ENCODE measurements around the gene FREM1. TPM values are rescaled to one million over a fixed set of nuclear protein-coding genes. Genes with fewer than 3 reads are reported as not detected.

Gene FREM1
- total and polyA plus RNA-seq, 2 donors = 2.1 to 5.1 TPM

DNA sequence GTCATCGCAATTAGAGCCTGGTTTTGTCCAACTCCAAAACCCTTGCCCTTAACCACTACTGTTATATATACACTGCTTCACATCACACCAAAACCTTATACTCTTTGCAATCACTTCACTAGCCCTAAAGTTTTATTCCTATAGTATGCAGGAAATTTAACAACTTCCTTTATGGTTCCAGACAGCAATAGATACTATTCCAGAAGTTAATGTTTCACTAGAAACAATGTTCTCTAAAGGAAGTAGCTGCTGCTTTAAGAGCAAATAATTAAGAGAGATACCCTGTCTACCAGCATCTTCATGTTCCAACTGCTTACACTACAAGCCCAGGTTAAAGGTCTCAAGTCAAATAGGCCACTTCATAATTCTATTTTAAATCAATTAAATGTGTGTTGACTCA lies 22.0 kb downstream of the FREM1 start:
- Histone ChIP-seq H3K9me3 (ENCODE audit: control insufficient read depth in 2 of 2, insufficient read depth in 1 of 2, low read length in 1 of 2) (no peaks in the 10 kb centered on the region), H3K36me3 (ENCODE audit: control insufficient read depth in 2 of 2, insufficient read depth in 2 of 2, low read length in 1 of 2) (no peaks in the 10 kb centered on the region), H3K4me3 (ENCODE audit: low read length in 2 of 2) (no peak overlapping the region), H3K27me3 (ENCODE audit: control insufficient read depth in 2 of 2, insufficient read depth in 1 of 2, low read length in 1 of 2) (no peaks in the 10 kb centered on the region), H3K27ac (ENCODE audit: low read depth in 1 of 2, low read length in 1 of 2) (no peak overlapping the region), H3K4me1 (ENCODE audit: control insufficient read depth in 2 of 2, insufficient read depth in 2 of 2, low read length in 2 of 2) (no peaks in the 10 kb centered on the region)
- WGBS = 99% methylated on average over 1 of the region's 1 CpG
- no peak for DNase-seq (ENCODE audit: low read depth in 6 of 9, low spot score in 9 of 9)

DNA sequence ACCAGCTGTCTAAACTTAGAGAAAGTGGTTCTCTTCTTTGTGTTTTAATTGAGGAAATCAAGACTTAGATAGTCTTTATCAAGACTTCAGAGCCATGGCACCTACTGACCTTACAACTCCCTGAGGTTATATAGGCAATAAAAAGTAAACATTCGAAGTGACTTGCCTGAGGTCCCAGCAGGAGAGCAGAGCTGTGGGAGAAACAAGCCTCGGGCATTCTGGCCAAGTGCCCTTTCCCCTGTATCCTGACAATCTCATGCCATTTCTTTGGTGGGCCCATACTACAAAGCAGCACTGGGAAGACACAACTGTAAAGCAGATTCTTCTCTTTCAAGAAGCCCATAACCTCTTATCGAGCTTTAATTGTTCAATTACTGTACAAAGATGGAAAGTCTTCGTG lies 23.1 kb downstream of the FREM1 start:
- WGBS = 89% methylated on average over 4 of the region's 4 CpGs

DNA sequence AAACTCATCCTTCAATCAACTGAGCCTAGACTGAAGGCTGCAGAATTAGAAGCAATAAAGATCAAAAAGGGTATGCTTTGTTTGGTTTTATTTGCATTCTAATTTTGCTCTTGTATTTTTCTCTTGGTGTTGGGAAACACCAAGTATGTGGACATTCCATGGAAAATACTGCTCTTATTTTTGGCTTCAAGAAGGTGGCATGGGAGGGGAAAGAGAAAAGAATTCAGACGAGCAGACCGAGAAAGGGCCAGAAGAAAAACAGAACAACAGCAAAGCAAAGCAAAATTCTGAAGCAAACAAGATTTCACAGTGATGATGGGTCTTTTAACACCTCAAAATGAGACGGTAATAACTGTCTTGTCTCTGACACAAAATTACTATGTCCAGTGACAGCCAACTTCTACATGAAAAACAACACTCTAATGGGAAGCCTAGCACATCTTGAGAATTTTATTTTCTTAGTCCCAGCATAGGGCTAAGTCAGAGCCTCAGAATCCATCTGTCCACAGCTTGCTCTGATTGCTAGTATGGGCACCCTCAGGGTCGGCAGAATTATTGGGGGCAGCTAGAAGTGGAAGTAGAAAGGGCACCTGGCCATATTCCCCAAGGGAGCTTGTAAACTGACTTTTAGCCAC lies 26.8 kb downstream of the FREM1 start:
- H3K27ac ChIP-seq (ENCODE audit: low read depth in 1 of 2, low read length in 1 of 2) = no peak overlapping the region
- WGBS = 93% methylated on average over 4 of the region's 4 CpGs
- DNase-seq (ENCODE audit: low read depth in 6 of 9, low spot score in 9 of 9) = no peak

More for the DNA sequence above, 23.1 kb downstream of the FREM1 start:
- no peaks in the 10 kb centered on the region for H3K4me1 ChIP-seq (ENCODE audit: control insufficient read depth in 2 of 2, insufficient read depth in 2 of 2, low read length in 2 of 2)
- no peaks in the 10 kb centered on the region for H3K27me3 ChIP-seq (ENCODE audit: control insufficient read depth in 2 of 2, insufficient read depth in 1 of 2, low read length in 1 of 2)
- no peak overlapping the region for H3K4me3 ChIP-seq (ENCODE audit: low read length in 2 of 2)
- H3K9me3 ChIP-seq (ENCODE audit: control insufficient read depth in 2 of 2, insufficient read depth in 1 of 2, low read length in 1 of 2) = no peaks in the 10 kb centered on the region
- H3K27ac ChIP-seq (ENCODE audit: low read depth in 1 of 2, low read length in 1 of 2) = no peak overlapping the region
- no peak for DNase-seq (ENCODE audit: low read depth in 6 of 9, low spot score in 9 of 9)
- no peaks in the 10 kb centered on the region for H3K36me3 ChIP-seq (ENCODE audit: control insufficient read depth in 2 of 2, insufficient read depth in 2 of 2, low read length in 1 of 2)

DNA sequence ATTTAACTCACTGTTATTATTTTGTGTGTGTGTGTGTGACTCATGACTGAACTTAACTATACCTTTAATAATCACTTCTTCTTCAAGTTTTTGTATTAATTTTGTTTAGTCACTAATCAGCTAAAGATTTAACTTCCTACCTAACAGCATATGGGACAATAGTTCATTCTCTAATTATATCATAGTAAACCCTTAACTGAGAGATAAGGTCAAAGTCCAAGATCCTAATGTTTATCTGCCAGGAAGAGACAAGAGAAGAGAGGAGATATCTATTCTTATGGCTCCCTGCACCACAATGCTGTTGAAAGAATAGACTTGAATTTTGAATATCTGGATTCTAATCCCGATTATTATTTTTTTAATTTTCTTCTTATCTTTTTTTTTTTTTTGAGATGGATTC lies 28.1 kb downstream of the FREM1 start:
- Histone ChIP-seq H3K27me3 (ENCODE audit: control insufficient read depth in 2 of 2, insufficient read depth in 1 of 2, low read length in 1 of 2) (no peaks in the 10 kb centered on the region), H3K4me3 (ENCODE audit: low read length in 2 of 2) (no peak overlapping the region), H3K27ac (ENCODE audit: low read depth in 1 of 2, low read length in 1 of 2) (no peak overlapping the region), H3K9me3 (ENCODE audit: control insufficient read depth in 2 of 2, insufficient read depth in 1 of 2, low read length in 1 of 2) (no peaks in the 10 kb centered on the region), H3K4me1 (ENCODE audit: control insufficient read depth in 2 of 2, insufficient read depth in 2 of 2, low read length in 2 of 2) (no peaks in the 10 kb centered on the region), H3K36me3 (ENCODE audit: control insufficient read depth in 2 of 2, insufficient read depth in 2 of 2, low read length in 1 of 2) (no peaks in the 10 kb centered on the region)
- DNase-seq (ENCODE audit: low read depth in 6 of 9, low spot score in 9 of 9) = no peak
- 100% methylated on average over 1 of the region's 1 CpG for WGBS

More for the DNA sequence above, 26.8 kb downstream of the FREM1 start:
- no peak overlapping the region for H3K4me3 ChIP-seq (ENCODE audit: low read length in 2 of 2)
- H3K36me3 ChIP-seq (ENCODE audit: control insufficient read depth in 2 of 2, insufficient read depth in 2 of 2, low read length in 1 of 2) = no peaks in the 10 kb centered on the region
- no peaks in the 10 kb centered on the region for H3K27me3 ChIP-seq (ENCODE audit: control insufficient read depth in 2 of 2, insufficient read depth in 1 of 2, low read length in 1 of 2)
- no peaks in the 10 kb centered on the region for H3K4me1 ChIP-seq (ENCODE audit: control insufficient read depth in 2 of 2, insufficient read depth in 2 of 2, low read length in 2 of 2)
- H3K9me3 ChIP-seq (ENCODE audit: control insufficient read depth in 2 of 2, insufficient read depth in 1 of 2, low read length in 1 of 2) = no peaks in the 10 kb centered on the region

DNA sequence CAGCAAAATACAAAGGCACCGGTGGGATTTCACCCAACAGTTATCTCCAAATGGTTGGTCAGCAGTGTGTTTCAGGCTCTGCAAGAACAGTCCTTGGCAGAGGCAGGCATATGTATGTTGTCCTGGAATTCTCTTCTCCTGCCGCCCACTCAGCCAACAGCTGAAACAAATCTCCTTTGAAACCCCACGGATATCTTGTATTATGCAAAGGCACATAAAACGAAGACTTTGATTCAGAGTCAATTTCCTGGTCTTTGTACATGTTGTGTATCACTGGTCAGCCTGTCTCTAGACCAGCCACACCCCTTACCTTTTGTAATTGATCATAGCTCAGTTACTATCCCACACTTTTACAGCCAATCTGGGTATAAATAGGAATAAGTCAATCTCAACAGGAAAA lies 29.2 kb downstream of the FREM1 start:
- Histone ChIP-seq H3K36me3 (ENCODE audit: control insufficient read depth in 2 of 2, insufficient read depth in 2 of 2, low read length in 1 of 2) (no peaks in the 10 kb centered on the region), H3K27ac (ENCODE audit: low read depth in 1 of 2, low read length in 1 of 2) (no peak overlapping the region), H3K9me3 (ENCODE audit: control insufficient read depth in 2 of 2, insufficient read depth in 1 of 2, low read length in 1 of 2) (no peaks in the 10 kb centered on the region), H3K27me3 (ENCODE audit: control insufficient read depth in 2 of 2, insufficient read depth in 1 of 2, low read length in 1 of 2) (no peaks in the 10 kb centered on the region), H3K4me1 (ENCODE audit: control insufficient read depth in 2 of 2, insufficient read depth in 2 of 2, low read length in 2 of 2) (no peaks in the 10 kb centered on the region), H3K4me3 (ENCODE audit: low read length in 2 of 2) (no peak overlapping the region)
- 92% methylated on average over 4 of the region's 4 CpGs for WGBS
- no peak for DNase-seq (ENCODE audit: low read depth in 6 of 9, low spot score in 9 of 9)

DNA sequence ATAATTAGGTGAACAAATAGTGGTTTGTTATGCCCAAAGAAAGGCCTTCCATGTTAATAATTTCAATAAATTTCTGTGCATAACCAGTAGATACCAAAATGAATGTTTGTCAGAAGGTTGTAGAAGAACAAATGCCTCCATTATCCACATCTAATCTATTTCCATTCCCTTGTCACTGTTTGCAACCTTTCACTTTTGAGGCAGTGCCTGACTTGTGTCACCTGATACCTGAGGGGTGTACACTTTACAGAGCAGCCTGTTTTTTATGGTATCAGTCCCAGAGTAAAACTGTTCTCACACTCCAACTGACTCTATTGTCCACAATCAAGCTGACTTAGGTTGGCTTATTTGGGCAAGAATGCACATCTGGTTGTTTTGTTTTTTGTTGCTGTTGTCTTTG lies 40.1 kb downstream of the FREM1 start:
- Histone ChIP-seq H3K9me3 (ENCODE audit: control insufficient read depth in 2 of 2, insufficient read depth in 1 of 2, low read length in 1 of 2) (no peaks in the 10 kb centered on the region), H3K27ac (ENCODE audit: low read depth in 1 of 2, low read length in 1 of 2) (no peak overlapping the region), H3K27me3 (ENCODE audit: control insufficient read depth in 2 of 2, insufficient read depth in 1 of 2, low read length in 1 of 2) (no peaks in the 10 kb centered on the region), H3K4me3 (ENCODE audit: low read length in 2 of 2) (no peak overlapping the region), H3K36me3 (ENCODE audit: control insufficient read depth in 2 of 2, insufficient read depth in 2 of 2, low read length in 1 of 2) (no peaks in the 10 kb centered on the region), H3K4me1 (ENCODE audit: control insufficient read depth in 2 of 2, insufficient read depth in 2 of 2, low read length in 2 of 2) (no peaks in the 10 kb centered on the region)
- DNase-seq (ENCODE audit: low read depth in 6 of 9, low spot score in 9 of 9) = no peak

DNA sequence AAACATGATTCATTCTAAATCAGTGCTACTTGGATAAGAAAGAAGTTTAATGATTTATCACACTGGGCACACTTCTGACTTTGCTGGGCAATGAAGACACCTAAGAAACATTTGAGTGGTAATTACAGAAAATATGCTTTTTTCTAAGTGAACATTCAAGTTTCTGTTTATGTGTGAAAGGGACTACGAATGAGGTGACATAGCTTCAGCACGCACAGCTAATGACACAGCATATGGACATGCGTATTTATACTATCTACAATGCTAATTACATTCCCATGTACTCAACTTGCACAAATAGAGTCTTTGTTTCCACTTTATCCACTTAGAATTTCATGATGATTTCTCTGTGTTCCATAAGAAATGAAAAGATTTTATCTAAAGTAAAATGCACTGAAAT lies 40.6 kb downstream of the FREM1 start:
- H3K27me3 ChIP-seq (ENCODE audit: control insufficient read depth in 2 of 2, insufficient read depth in 1 of 2, low read length in 1 of 2) = no peaks in the 10 kb centered on the region
- DNase-seq (ENCODE audit: low read depth in 6 of 9, low spot score in 9 of 9) = no peak
- WGBS = 96% methylated on average over 3 of the region's 3 CpGs
- H3K27ac ChIP-seq (ENCODE audit: low read depth in 1 of 2, low read length in 1 of 2) = no peak overlapping the region
- H3K36me3 ChIP-seq (ENCODE audit: control insufficient read depth in 2 of 2, insufficient read depth in 2 of 2, low read length in 1 of 2) = no peaks in the 10 kb centered on the region
- H3K9me3 ChIP-seq (ENCODE audit: control insufficient read depth in 2 of 2, insufficient read depth in 1 of 2, low read length in 1 of 2) = no peaks in the 10 kb centered on the region
- no peaks in the 10 kb centered on the region for H3K4me1 ChIP-seq (ENCODE audit: control insufficient read depth in 2 of 2, insufficient read depth in 2 of 2, low read length in 2 of 2)
- no peak overlapping the region for H3K4me3 ChIP-seq (ENCODE audit: low read length in 2 of 2)

DNA sequence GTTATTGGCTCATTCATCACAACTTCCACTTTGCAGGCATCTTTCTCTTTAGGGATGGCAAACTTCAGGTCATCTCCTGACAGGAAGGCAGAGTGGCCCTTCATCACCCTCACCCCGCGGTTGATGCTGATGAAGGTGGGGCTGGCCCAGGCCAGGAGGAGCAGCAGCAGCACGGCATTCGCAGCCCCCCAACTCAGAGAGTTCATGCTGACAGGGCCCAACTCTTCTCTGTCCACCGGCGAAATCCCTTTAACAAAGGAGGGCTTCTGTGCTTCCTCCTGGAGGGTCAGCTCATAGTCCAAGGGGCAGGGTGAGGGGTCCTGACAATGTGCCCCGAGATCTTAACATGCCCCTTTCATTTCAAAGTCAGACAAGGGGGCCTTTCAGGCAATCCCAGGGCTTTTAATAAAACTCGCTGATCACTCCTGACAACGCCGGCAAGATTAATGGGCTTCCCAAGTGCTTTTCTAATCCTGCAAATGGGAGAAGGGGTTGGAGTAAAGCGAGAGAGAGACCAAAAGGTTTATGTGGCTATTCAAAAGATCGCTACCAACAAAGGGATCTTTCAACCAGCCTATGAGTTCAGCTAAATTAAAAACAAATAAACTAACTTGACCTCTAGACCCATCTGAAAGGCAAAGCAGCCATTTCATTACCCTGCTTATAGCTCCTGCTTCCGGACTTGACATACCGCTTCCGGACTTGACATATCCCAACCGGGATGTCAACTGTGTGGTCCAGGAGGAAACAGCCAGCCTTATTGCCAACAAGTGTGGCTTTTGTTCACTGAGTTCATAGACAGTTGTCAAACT lies 41.2 kb downstream of the FREM1 start:
- Histone ChIP-seq H3K27me3 (ENCODE audit: control insufficient read depth in 2 of 2, insufficient read depth in 1 of 2, low read length in 1 of 2) (no peaks in the 10 kb centered on the region), H3K9me3 (ENCODE audit: control insufficient read depth in 2 of 2, insufficient read depth in 1 of 2, low read length in 1 of 2) (no peaks in the 10 kb centered on the region), H3K4me1 (ENCODE audit: control insufficient read depth in 2 of 2, insufficient read depth in 2 of 2, low read length in 2 of 2) (no peaks in the 10 kb centered on the region), H3K36me3 (ENCODE audit: control insufficient read depth in 2 of 2, insufficient read depth in 2 of 2, low read length in 1 of 2) (no peaks in the 10 kb centered on the region), H3K4me3 (ENCODE audit: low read length in 2 of 2) (no peak overlapping the region), H3K27ac (ENCODE audit: low read depth in 1 of 2, low read length in 1 of 2) (no peak overlapping the region)
- no peak for DNase-seq (ENCODE audit: low read depth in 6 of 9, low spot score in 9 of 9)
- WGBS = 93% methylated on average over 16 of the region's 16 CpGs

DNA sequence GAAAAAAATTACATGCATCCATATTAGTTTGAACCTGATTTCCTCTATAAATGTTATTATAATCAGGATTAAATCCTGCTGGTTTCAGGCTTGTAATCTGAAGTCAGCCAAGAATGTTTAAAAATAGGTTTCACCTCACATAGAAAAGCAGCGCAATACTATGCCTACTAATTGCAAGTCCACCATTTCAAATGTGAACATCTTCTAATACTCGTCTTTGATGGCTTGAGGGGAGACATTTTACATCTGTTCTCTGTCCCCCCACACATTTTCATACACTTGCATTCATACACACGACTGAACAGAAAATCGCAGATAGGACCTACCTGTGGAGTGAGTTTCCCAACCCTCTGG lies 41.8 kb downstream of the FREM1 start:
- DNase-seq (ENCODE audit: low read depth in 6 of 9, low spot score in 9 of 9) = no peak
- Histone ChIP-seq H3K4me1 (ENCODE audit: control insufficient read depth in 2 of 2, insufficient read depth in 2 of 2, low read length in 2 of 2) (no peaks in the 10 kb centered on the region), H3K36me3 (ENCODE audit: control insufficient read depth in 2 of 2, insufficient read depth in 2 of 2, low read length in 1 of 2) (no peaks in the 10 kb centered on the region), H3K9me3 (ENCODE audit: control insufficient read depth in 2 of 2, insufficient read depth in 1 of 2, low read length in 1 of 2) (no peaks in the 10 kb centered on the region), H3K27me3 (ENCODE audit: control insufficient read depth in 2 of 2, insufficient read depth in 1 of 2, low read length in 1 of 2) (no peaks in the 10 kb centered on the region), H3K4me3 (ENCODE audit: low read length in 2 of 2) (no peak overlapping the region), H3K27ac (ENCODE audit: low read depth in 1 of 2, low read length in 1 of 2) (no peak overlapping the region)
- 93% methylated on average over 4 of the region's 4 CpGs for WGBS

All from thymus (tissue), 11 donors.